Muscle layer of duodenum (tissue), 2 donors: ENCODE measurements around the gene SLCO1A2.

Experiments
- H3K27ac ChIP-seq: one replicate; pipeline ENCODE4 v1.7.0; 2013; ENCODE audit warnings: mild to moderate bottlenecking, low read length
- H3K27me3 ChIP-seq: one replicate; pipeline ENCODE4 v1.7.0; 2013; ENCODE audit warnings: low read depth, mild to moderate bottlenecking, control low read depth, low read length
- H3K36me3 ChIP-seq, 2 donors: one replicate each; pipeline ENCODE4 v1.7.0; 2013; ENCODE audit warnings: low read length in 2 of 2, control low read depth in 1 of 2, mild to moderate bottlenecking in 1 of 2; ENCODE audit not compliant: insufficient read depth in 2 of 2, control insufficient read depth in 1 of 2
- H3K4me1 ChIP-seq, 2 donors: one replicate each; pipeline ENCODE4 v1.7.0; 2013; ENCODE audit warnings: low read length in 2 of 2, mild to moderate bottlenecking in 2 of 2, control low read depth in 1 of 2, moderate library complexity in 1 of 2; ENCODE audit not compliant: insufficient read depth in 2 of 2, control insufficient read depth in 1 of 2
- H3K4me3 ChIP-seq, 2 donors: one replicate each; pipeline ENCODE4 v1.7.0; 2013; ENCODE audit warnings: low read length in 2 of 2, low read depth in 1 of 2, mild to moderate bottlenecking in 1 of 2
- H3K9me3 ChIP-seq, 2 donors: one replicate each; pipeline ENCODE4 v1.7.0; 2013; ENCODE audit warnings: low read length in 2 of 2, control low read depth in 1 of 2, mild to moderate bottlenecking in 1 of 2; ENCODE audit not compliant: control insufficient read depth in 1 of 2
- donor health status: healthy.

Gene SLCO1A2

DNA sequence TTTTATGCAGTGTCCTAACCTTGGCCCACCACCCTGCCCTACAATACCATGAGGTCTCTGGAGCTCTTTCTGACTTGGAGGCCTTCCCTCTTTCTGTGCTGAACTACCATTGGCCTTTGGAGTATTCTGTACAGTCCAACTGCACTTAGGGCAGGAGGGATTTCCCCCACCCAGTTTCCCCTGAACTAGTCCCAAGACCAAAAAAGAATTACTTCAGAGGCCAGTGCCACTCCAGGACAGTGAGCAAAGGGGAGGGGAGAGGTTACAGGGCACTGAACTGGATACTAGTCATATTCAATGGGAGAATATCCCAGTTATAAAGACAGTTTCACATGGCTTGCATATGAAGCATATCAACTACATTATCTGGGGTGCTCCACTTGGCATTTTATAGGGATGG lies 6.1 kb downstream of the SLCO1A2 start:
- Histone ChIP-seq H3K27ac (no peak overlapping the region), H3K4me1 (no peaks in the 10 kb centered on the region), H3K4me3 (no peak overlapping the region), H3K9me3 (peaks cover 0 to 14% of the 10 kb centered on the region in 2 donors), H3K27me3 (no peaks in the 10 kb centered on the region), H3K36me3 (no peaks in the 10 kb centered on the region)

DNA sequence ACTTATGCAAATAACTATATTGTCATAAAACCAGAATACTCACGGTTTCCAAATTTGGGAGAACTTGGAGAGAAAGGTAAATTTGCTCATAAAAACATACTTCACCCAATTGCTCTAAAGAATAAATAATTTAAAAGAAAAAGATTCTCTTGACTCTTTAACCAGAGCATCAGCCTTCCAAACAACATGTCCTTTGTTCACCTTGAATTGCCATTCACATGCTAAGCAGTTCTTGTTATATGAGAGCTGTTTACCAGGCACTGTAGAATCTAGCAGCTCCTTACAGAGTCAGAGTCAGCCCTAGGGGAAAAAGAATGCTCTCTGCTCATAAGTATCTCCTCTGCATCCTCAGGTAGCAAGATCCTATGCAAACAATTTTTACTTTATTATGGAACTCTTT lies 10.2 kb downstream of the SLCO1A2 start:
- Histone ChIP-seq H3K9me3 (peaks cover 0 to 14% of the 10 kb centered on the region in 2 donors), H3K27ac (no peak overlapping the region), H3K4me1 (no peaks in the 10 kb centered on the region), H3K27me3 (no peaks in the 10 kb centered on the region), H3K4me3 (no peak overlapping the region), H3K36me3 (no peaks in the 10 kb centered on the region)

DNA sequence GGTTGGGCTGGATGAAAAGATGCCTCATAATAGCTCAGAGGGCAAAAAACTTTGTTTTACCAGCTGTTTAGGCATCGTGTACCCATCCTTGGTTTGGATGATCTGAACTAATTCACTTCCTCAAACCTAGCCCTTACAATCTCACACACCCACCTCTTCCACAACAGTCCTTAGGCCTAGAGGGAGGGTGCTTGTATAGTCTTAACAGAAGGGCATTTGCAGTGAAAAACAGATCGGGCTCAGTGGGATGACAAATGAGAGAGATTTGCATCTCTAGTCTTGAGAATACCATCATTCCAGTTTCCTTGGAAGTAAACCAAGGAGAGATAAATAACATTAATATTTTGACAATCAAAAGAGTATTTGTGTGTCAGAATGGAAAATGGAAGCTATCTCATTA lies 11.0 kb downstream of the SLCO1A2 start:
- Histone ChIP-seq H3K27ac (no peak overlapping the region), H3K27me3 (no peaks in the 10 kb centered on the region), H3K4me3 (no peak overlapping the region), H3K4me1 (no peaks in the 10 kb centered on the region), H3K9me3 (peaks cover 0 to 14% of the 10 kb centered on the region in 2 donors), H3K36me3 (no peaks in the 10 kb centered on the region)

DNA sequence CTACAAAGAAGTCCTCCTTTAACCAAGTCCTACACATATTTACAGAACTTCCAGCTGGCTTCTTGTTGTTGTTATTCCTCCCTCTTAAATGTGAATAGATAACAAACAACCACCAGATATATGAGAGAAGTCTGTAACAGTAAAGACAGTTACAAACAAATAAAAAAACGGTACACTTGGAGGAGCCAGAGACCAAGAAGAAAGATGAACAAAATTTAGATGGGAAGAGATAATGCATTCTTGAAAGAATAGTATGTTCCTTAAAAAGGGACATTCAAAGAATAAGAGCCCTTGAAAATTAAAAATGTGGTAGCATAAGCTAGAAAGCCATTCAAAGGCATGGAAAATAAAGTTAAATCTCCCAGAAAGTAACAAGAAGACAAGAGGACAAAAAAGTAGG lies 25.9 kb downstream of the SLCO1A2 start:
- Histone ChIP-seq H3K4me1 (no peaks in the 10 kb centered on the region), H3K36me3 (no peaks in the 10 kb centered on the region), H3K27ac (no peak overlapping the region), H3K27me3 (no peaks in the 10 kb centered on the region), H3K4me3 (no peak overlapping the region), H3K9me3 (no peaks in the 10 kb centered on the region)

DNA sequence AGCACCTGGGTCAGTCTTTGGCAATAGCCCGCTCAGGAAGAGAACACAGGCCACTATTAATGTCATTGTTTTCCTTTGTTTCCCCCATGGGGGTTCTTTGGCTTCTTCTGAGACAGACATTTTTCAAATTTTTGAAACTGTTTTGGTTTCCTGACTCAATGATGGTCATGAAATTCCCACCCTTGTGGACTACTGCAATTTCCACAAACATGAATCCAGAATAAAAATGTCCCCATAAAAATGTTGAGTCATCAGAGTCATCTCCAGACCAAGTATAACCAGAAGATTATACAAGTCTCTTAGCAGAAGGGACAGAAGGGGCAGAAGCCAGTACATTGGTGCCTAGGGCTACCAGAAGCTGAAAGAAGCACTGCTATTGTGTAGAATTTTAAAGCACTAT lies 29.1 kb downstream of the SLCO1A2 start:
- no peaks in the 10 kb centered on the region for H3K27me3 ChIP-seq
- no peaks in the 10 kb centered on the region for H3K36me3 ChIP-seq
- H3K4me1 ChIP-seq = no peaks in the 10 kb centered on the region
- no peak overlapping the region for H3K4me3 ChIP-seq
- H3K27ac ChIP-seq = no peak overlapping the region
- H3K9me3 ChIP-seq = no peaks in the 10 kb centered on the region

DNA sequence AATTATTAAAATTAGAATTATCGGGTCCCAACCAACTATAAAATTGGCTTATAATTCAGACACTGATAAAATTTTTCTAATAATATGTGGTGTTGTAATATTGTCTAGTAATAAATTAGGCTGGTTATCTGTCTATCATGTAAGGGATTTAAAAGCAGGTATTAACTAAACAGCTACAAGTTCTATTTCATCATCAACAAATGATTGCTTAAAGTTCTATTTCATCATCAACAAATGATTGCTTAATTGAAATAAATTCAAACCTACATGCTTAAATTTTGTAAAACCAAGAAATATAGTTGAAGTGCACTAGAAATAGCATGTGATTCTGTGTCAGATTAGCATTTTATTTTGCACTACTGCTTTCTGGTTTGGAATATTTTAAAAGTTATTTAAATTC lies 34.1 kb downstream of the SLCO1A2 start:
- H3K4me3 ChIP-seq = no peak overlapping the region
- no peak overlapping the region for H3K27ac ChIP-seq
- no peaks in the 10 kb centered on the region for H3K27me3 ChIP-seq

DNA sequence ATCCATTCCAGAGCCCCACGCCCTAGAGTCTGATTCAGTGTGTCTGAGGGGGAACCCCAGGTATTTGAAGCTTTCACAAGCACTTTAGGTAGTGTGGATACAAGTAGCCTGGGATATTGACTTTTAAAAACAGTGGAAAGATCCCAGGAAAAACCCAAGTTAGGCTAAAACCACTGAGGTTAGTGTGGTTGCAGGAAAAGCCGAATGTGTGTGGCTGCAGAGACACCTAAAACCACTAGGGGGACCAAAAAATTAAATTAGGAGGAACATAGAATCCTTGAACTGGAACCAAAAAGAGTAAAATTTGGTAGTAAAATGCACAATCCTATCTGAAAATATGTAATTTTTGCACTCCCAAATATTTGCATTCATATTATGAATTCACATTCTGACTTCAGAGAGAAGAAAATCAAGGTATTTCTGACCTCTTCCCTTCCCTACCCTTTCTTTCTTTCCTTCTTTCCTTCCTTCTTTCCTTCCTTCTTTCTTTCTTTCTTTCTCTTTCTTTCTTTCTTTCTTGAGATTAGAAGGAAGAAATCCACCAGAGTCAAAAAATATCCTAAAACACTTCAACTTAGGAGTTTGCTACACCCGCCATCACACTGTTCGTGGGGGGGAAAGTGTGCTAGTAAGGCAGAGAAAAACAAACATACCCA lies 37.8 kb downstream of the SLCO1A2 start:
- Histone ChIP-seq H3K4me1 (no peaks in the 10 kb centered on the region), H3K4me3 (no peak overlapping the region), H3K27ac (no peak overlapping the region), H3K9me3 (no peaks in the 10 kb centered on the region), H3K27me3 (no peaks in the 10 kb centered on the region), H3K36me3 (no peaks in the 10 kb centered on the region)

More for the DNA sequence above, 34.1 kb downstream of the SLCO1A2 start:
- Histone ChIP-seq H3K36me3 (no peaks in the 10 kb centered on the region), H3K9me3 (no peaks in the 10 kb centered on the region), H3K4me1 (no peaks in the 10 kb centered on the region)

DNA sequence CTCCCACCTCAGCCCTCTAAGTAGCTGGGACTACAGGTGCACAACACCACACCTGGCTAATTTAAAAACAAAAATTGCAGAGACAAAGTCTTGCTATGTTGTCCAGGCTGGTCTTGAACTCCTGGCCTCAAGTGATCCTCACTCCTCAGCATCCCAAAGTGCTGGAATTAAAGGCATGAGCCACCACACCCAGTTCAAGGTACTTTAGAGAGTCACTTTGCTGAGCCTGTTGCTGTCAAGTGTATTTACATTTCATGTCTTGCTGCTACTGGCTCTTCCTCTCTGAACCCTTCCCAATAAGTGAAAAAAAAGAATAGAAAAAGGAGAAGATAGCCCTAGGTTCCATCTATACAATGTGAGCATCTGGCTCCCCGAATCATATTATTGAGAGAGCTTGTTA lies 38.4 kb downstream of the SLCO1A2 start:
- Histone ChIP-seq H3K27ac (no peak overlapping the region), H3K36me3 (no peaks in the 10 kb centered on the region), H3K4me3 (no peak overlapping the region), H3K4me1 (no peaks in the 10 kb centered on the region), H3K9me3 (no peaks in the 10 kb centered on the region), H3K27me3 (no peaks in the 10 kb centered on the region)

DNA sequence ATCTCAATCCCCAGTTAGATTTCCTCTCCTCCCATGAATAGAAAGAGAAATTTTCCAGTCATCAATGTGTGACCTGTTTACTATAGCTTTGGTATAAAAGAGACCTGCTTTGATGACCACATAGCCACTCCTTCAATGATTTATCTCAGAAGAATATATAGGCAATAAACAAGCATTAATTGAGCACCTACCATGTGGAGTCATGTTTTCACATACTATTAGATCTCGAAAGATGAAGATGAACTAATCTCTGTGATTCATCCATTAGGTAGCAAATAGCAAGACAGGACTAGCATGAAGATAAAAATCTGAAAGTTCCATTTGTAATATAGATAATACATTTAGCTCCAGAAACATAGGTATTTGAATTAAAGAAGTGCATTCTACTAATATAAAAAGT lies 40.5 kb downstream of the SLCO1A2 start:
- H3K36me3 ChIP-seq = no peaks in the 10 kb centered on the region
- no peaks in the 10 kb centered on the region for H3K9me3 ChIP-seq
- H3K27ac ChIP-seq = no peak overlapping the region
- H3K4me1 ChIP-seq = no peaks in the 10 kb centered on the region
- no peak overlapping the region for H3K4me3 ChIP-seq
- H3K27me3 ChIP-seq = no peaks in the 10 kb centered on the region

DNA sequence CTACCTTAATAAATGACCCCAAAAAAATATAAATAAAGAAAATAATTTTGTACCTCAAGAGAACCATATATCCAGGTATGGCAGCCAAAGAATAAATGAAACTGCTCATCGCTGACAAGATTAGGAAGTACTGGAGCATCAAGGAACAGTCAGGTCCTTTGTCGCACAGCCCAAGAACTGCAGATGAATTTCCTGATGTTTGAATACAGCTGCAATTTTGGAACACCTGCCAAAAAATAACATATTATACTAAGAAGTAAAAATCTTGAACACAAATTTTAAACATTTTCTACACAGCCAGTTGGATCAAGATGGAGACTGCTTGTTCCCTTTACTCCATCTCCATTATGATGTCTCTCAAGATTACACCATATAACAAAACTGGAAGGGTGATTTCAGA lies 42.6 kb downstream of the SLCO1A2 start:
- Histone ChIP-seq H3K36me3 (no peaks in the 10 kb centered on the region), H3K27ac (no peak overlapping the region), H3K4me1 (no peaks in the 10 kb centered on the region), H3K9me3 (no peaks in the 10 kb centered on the region), H3K27me3 (no peaks in the 10 kb centered on the region), H3K4me3 (no peak overlapping the region)

DNA sequence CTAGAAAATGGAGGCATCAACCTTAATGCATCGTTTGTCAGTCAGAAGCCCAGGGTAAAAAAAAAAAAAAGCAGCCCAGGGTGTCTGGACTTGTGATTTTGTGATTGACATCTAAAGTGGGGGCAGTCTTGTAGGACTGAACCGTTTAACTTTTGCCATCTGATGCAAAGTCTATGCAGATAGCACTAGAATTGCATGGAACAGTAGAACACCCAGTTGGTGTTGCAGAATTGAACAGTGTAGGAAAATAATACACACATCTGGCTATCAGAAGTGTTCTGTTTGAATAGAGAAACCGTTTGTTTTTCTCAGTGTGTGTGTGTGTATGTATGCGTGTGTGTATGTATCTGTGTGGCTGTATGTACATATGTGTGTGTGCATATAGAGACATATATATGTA lies 45.0 kb downstream of the SLCO1A2 start:
- H3K4me1 ChIP-seq = no peaks in the 10 kb centered on the region
- no peak overlapping the region for H3K4me3 ChIP-seq
- no peaks in the 10 kb centered on the region for H3K9me3 ChIP-seq
- H3K27me3 ChIP-seq = no peaks in the 10 kb centered on the region
- no peak overlapping the region for H3K27ac ChIP-seq
- no peaks in the 10 kb centered on the region for H3K36me3 ChIP-seq

DNA sequence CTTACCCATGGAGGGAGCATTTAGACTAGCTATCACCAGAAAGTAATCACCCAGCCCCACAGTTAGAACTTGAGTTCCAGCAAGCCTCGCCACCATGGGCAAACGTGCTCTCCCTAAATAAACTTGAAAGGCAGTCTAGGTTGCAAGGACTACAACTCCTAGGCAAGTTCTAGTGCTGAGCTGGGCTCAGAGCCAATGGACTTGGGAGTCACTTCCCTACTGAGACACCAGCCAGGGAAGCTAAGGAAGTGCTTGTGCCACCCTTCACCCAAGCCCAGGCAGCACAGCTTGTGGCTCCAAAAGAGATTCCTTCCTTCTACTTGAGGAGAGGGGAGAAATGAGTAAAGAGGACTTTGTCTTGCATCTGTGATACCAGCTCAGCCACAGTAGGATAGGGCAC lies 57.9 kb downstream of the SLCO1A2 start:
- Histone ChIP-seq H3K27ac (no peak overlapping the region), H3K27me3 (no peaks in the 10 kb centered on the region), H3K9me3 (no peaks in the 10 kb centered on the region), H3K4me1 (no peaks in the 10 kb centered on the region), H3K36me3 (no peaks in the 10 kb centered on the region), H3K4me3 (no peak overlapping the region)
